Type B pancreatic cell (in vitro differentiated cells): ENCODE measurements around the gene MPO. TPM values are rescaled to one million over a fixed set of nuclear protein-coding genes. Genes with fewer than 3 reads are reported as not detected.

Source experiments
- DNase-seq: peaks from one replicate; pipeline ENCODE4 v3.0.0; 2021; ENCODE audit warnings: mixed read lengths; ENCODE audit not compliant: unreplicated experiment; ENCODE audit errors: extremely low spot score
- H3K27ac Mint-ChIP-seq: 2 replicates; pipeline ENCODE4 v1.8.0; 2021; ENCODE audit warnings: mild to moderate bottlenecking, mixed read lengths
- H3K27me3 Mint-ChIP-seq: 2 replicates; pipeline ENCODE4 v1.8.0; 2021; ENCODE audit warnings: mixed read lengths
- H3K36me3 Mint-ChIP-seq: 2 replicates; pipeline ENCODE4 v1.8.0; 2021; ENCODE audit warnings: mixed read lengths
- H3K4me1 Mint-ChIP-seq: one replicate; pipeline ENCODE4 v1.8.0; 2021; ENCODE audit warnings: mixed read lengths; ENCODE audit not compliant: unreplicated experiment
- H3K4me3 Mint-ChIP-seq: 2 replicates; pipeline ENCODE4 v1.8.0; 2021; ENCODE audit warnings: mild to moderate bottlenecking, mixed read lengths
- H3K9me3 Mint-ChIP-seq: 2 replicates; pipeline ENCODE4 v1.8.0; 2021; ENCODE audit warnings: mixed read lengths
- total RNA-seq: library from RNA; stranded (reverse); gene quantifications from 2 replicates; pipeline ENCODE4 v1.2.1, GENCODE V29; 2021; ENCODE audit warnings: low replicate concordance
- TF ChIP-seq, protein P1 (sequence below): fragments of 200-600 bp; sonication (generic); conservative IDR thresholded peaks from 2 replicates; pipeline ENCODE4 v1.5.0; 2021; ENCODE audit warnings: antibody characterized with exemption, mild to moderate bottlenecking

The MPO gene
- total RNA-seq, 1 donor from 2014 or later: not detected

- H3K4me3 Mint-ChIP-seq: no peak overlapping the region
- no peaks in the 10 kb centered on the region for H3K9me3 Mint-ChIP-seq
- TF ChIP-seq, protein P1, sequence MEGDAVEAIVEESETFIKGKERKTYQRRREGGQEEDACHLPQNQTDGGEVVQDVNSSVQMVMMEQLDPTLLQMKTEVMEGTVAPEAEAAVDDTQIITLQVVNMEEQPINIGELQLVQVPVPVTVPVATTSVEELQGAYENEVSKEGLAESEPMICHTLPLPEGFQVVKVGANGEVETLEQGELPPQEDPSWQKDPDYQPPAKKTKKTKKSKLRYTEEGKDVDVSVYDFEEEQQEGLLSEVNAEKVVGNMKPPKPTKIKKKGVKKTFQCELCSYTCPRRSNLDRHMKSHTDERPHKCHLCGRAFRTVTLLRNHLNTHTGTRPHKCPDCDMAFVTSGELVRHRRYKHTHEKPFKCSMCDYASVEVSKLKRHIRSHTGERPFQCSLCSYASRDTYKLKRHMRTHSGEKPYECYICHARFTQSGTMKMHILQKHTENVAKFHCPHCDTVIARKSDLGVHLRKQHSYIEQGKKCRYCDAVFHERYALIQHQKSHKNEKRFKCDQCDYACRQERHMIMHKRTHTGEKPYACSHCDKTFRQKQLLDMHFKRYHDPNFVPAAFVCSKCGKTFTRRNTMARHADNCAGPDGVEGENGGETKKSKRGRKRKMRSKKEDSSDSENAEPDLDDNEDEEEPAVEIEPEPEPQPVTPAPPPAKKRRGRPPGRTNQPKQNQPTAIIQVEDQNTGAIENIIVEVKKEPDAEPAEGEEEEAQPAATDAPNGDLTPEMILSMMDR: no peak
- H3K27me3 Mint-ChIP-seq: peaks cover 29% of the 10 kb centered on the region
- no peaks in the 10 kb centered on the region for H3K4me1 Mint-ChIP-seq
- no peak overlapping the region for H3K27ac Mint-ChIP-seq
- H3K36me3 Mint-ChIP-seq: no peaks in the 10 kb centered on the region
- DNase-seq: peak; percentile 48
Observed at GRCh38 chr17:58284613-58285421, 4.1 kb upstream of the MPO start.

DNA sequence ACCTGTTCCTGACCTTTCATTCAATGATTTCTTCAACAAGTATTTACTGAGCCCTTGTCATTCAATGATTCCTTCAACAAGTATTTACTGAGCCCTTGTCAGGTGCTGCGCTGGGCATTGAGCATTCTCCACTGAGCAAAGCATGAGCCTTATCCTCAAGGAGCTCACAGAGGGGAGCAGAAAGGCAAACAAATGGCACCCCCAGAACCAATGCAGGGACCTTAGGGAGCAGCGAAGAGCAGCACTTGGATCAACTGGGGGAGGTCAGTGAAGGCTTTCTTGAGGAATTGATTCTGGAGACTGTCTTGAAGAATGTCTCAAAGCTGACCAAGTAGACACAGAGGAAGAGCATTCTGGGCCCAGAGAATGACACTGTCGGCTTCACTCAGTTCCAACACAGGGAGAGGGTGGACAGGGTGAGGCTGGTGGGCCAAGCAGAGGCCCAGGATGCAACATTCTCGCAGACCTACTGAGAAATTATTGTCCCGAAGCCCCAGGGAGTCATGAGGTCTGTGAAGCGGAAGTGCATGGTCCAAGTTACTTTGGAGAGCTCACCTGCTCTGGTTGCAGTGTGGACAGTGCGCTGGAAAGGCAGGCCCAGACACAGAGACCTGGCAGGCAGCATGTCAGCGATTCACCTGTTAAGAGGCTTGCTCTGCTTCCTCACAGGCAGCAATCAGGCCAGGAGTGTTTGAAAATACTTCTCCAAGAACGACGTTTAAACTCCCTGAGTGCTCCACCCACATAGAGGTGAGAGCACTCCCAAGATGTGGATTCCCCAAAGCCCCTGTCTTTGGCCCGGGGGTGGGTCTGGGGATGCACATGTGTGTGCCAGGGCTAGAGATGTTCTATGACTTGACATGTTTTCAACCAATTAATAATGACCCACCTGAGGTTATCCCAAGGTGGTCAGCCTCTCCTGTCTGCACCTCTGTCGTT, 3.2 kb upstream of the MPO start:
- H3K27me3 Mint-ChIP-seq: peaks cover 32% of the 10 kb centered on the region
- no peaks in the 10 kb centered on the region for H3K9me3 Mint-ChIP-seq
- H3K27ac Mint-ChIP-seq: no peak overlapping the region
- H3K4me1 Mint-ChIP-seq: no peaks in the 10 kb centered on the region
- no peaks in the 10 kb centered on the region for H3K36me3 Mint-ChIP-seq
- H3K4me3 Mint-ChIP-seq: no peak overlapping the region
- TF ChIP-seq, protein P1: no peak
- peak; percentile 52 for DNase-seq

DNA sequence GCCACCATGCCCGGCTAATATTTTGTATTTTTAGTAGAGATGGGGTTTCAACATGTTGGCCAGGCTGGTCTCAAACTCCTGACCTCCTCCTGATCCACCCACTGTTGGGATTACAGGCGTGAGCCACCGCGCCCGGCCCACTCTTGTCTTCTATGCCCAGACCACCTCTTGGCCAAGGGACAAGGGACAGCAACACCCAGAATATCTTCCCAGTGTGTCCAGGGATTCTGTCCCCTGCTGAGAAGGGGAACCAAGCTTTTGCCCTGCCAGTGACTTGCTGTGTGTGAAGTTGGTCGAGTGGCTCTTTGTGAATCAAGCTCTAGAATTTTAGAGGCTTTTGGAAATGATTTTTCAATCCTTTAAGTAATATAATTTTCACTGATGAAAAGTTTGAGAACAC, 1.7 kb upstream of the MPO start:
- H3K27ac Mint-ChIP-seq: no peak overlapping the region
- peaks cover 33% of the 10 kb centered on the region for H3K27me3 Mint-ChIP-seq
- DNase-seq: no peak
- no peaks in the 10 kb centered on the region for H3K36me3 Mint-ChIP-seq
- TF ChIP-seq, protein P1: no peak
- no peaks in the 10 kb centered on the region for H3K9me3 Mint-ChIP-seq
- H3K4me1 Mint-ChIP-seq: no peaks in the 10 kb centered on the region
- no peak overlapping the region for H3K4me3 Mint-ChIP-seq

DNA sequence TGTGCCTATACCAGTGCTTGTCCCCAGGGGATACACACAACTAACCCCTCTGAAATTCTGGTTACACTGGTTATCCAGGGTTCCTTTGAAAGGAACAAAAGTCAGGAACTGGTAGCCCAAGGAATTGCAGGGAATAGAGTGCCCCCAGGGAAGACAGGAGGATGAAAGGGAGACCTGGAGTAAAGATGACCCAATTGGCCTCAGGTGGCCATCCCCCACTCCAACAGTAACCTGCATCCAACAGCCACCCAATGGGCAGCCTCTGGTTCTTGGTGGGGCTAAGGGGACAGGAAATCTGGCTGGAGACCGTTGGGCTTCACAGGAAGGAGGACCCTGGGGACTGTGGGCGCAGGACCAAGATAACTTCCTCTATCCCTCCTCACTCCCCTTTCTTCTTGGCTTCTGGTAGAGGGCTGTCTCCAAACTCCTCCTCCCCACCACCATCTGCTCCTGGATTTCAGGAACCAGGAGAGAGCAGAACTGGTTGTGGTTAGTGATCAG, 826 bp upstream of the MPO start:
- Mint-ChIP-seq H3K27ac (no peak overlapping the region), H3K4me1 (no peaks in the 10 kb centered on the region), H3K36me3 (no peaks in the 10 kb centered on the region), H3K4me3 (no peak overlapping the region), H3K27me3 (peaks cover 34% of the 10 kb centered on the region), H3K9me3 (no peaks in the 10 kb centered on the region)
- no peak for DNase-seq
- TF ChIP-seq, protein P1: no peak

- H3K36me3 Mint-ChIP-seq: no peaks in the 10 kb centered on the region
- H3K4me1 Mint-ChIP-seq: no peaks in the 10 kb centered on the region
- no peak overlapping the region for H3K27ac Mint-ChIP-seq
- TF ChIP-seq, protein P1: no peak
- H3K4me3 Mint-ChIP-seq: no peak overlapping the region
- DNase-seq: no peak
- H3K27me3 Mint-ChIP-seq: peaks cover 36% of the 10 kb centered on the region
- no peaks in the 10 kb centered on the region for H3K9me3 Mint-ChIP-seq
Observed at GRCh38 chr17:58279736-58280479, 827 bp downstream of the MPO start.
